ENCODE measurements around the gene ME3.
A peak's percentile ranks its signal among the peaks of the same experiment; 100 is the strongest.

ME3 gene

DNA sequence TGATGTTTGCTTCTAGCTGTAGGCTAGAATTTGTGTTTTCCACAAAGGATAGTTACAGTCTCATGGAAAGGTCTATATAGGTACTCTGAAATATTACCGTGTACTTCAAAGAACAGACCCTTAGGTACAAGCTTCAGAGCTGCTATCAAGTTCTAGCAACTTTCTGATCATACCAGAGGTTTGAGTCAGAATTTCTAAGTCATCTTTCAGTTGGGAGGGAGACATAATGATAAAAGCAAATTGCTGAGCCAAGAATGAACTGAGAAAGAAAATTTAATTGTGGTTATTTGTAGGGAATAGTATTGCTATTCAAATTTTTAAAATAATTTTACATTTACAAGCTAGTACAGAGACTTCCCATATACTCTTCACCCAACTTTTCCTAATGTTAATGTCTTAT is 19.9 kb upstream of the ME3 start:
- peak; percentile 74 for DNase-seq

- peak; percentile 78 for DNase-seq
These were observed 16.2 kb upstream of the ME3 start for GRCh38 chr11:86688398-86689179.

DNA sequence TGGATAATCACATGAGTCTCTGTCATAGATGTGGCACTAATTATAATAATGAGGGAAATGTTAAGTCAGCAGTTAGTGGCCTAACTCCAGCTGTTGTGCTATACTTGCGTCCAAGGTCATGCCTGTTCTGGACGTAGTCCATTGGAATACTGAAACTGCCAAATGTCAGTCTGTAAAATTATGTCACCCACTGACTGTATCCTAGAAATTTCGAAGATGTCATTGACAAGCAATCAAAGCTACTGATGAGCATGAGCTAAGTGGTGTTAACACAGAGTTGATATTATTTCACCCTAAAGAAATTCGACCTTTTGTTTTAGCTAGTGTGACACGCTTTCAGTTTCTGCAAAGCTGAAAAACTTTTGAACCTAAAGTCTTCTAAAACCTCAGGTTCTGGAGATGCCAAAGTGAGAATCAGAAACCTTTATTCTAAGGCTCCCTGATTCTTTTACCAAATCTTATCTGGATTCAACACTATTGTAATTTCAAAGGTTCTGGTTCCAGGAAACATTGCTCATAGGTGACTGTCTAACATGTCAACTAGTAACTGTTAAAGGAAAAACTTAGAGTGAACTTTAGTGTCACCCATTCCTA is 14.9 kb upstream of the ME3 start:
- no peak for DNase-seq

DNA sequence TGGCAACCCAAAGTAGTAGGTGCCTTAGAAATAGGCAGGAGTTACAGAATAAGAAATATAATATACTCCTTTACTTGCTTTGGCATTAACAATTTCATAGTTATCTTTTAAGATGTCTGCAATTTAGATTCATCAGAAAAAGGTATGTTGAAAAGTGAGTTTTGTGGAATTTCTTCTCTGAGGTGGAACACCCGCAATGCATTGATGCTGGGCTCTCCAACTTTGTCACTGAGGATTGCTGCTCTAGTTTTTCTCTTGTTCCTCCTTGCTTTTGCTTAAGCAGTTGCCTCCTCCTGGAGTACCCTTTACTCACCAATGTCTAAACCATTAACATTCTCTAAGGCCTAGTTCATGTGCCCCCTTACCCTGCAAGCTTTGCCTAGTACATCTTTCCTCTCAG is 14.1 kb upstream of the ME3 start:
- no peak for DNase-seq

DNA sequence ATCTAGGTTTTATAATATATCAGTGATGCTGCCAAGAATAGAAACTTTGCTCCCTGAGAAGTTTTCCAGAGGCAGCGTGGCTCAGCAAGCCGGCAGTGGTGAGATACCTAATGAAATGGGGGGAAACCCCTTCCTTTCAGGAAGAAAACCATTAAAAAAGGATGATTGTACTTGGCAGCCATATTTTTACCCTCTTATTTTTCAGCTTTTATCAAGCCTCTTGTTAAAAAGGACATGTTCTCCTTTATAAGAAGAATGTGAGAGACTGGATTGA is 9.0 kb upstream of the ME3 start:
- no peak for DNase-seq

GRCh38 chr11:86680716-86681482 is 8.5 kb upstream of the ME3 start:
- no peak for DNase-seq

GRCh38 chr11:86678823-86679222 is 6.4 kb upstream of the ME3 start:
- DNase-seq = no peak

- DNase-seq = no peak
These were observed 5.9 kb upstream of the ME3 start for GRCh38 chr11:86678296-86678695.

- DNase-seq = peak; percentile 35
These were observed 4.2 kb upstream of the ME3 start for GRCh38 chr11:86676533-86677154.

GRCh38 chr11:86676010-86676409 is 3.6 kb upstream of the ME3 start:
- DNase-seq = no peak

GRCh38 chr11:86675017-86675416 is 2.6 kb upstream of the ME3 start:
- no peak for DNase-seq

- no peak for DNase-seq
These were observed 1.7 kb upstream of the ME3 start for GRCh38 chr11:86673872-86674750.

- DNase-seq = no peak
These were observed 833 bp upstream of the ME3 start for GRCh38 chr11:86673055-86673843.

DNA sequence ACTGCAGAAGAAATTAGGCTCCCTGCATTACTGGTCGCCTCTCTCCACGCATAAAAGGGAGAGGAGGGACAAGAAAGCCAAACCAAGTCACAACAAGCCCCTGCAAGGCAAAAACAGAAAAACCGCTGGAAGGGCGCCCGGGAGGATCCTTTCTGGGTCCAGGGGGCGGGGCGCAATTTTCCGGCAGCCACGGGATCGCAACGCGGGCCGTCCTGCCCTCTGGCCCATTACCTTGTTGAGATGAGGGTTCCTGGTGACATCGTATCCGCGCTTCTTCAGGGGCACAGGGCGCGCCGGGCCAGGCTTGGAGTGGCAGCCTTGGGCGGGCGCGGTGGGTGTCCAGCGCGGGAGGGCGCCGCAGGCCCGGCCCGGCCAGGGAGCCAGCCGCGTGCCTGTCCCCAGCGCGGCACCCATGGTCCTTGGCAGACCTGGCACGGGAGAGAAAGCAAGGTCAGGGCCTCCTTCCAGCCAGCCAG is 847 bp downstream of the ME3 start:
- DNase-seq = peak; percentile 53

- DNase-seq = no peak
These were observed 1.5 kb downstream of the ME3 start for GRCh38 chr11:86670911-86671310.

DNA sequence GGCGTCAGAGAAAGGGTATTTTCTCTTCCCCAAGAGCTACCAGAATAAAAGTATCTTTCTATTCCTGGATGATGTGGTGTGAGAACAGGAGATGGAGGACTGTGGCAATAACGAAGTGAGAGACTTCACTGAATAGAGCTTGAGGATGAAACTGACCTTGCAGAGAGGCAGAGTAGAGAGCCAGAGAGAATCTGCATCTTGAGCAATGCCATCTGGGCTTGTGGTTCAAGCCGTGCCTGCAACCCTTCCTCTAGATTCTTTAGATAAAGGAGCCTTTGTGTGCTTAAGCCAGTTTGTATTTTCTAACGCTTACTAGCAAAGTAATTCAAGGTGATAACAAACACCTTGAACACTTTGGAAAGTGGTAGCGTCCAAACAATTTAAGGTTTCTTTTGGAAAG is 2.2 kb downstream of the ME3 start:
- DNase-seq = no peak

DNA sequence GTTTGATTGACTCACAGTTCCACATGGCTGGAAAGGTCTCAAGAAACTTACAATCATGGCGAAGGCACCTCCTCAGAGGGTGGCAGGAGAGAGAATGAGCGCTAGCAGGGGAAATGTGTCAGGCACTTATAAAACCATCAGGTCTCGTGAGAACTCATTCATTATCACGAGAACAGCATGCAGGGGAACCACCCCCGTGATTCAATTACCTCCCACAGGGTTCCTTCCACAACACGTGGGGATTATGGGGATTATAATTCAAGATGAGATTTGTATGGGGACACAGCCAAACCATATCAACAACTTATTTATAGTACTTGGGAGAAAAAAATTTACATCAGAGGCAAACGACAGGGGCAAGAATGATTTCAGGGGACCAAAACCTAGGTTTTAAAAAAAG is 3.0 kb downstream of the ME3 start:
- DNase-seq = no peak

DNA sequence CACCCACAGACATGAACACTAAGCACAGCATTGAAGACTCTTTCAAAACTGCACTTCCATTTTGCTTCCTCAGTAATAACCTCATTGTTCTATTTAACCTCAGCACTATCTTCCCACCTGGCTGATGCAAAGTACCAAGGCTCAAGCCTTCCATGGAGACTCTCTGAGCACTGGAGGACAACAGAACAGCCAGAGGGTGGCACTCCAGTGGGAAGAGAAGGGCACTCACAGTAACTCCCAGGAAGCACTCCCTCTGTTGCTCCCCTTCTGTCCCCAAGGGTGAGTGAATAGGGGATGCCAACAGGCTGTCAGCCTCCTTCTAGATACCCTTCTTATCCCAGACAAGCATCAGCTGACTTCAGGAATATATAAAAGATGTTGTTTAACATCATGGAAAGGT is 3.5 kb downstream of the ME3 start:
- DNase-seq = no peak

- no peak for DNase-seq
These were observed 6.2 kb downstream of the ME3 start for GRCh38 chr11:86666193-86666592.

GRCh38 chr11:86664930-86665329 is 7.5 kb downstream of the ME3 start:
- no peak for DNase-seq

- DNase-seq = no peak
These were observed 8.7 kb downstream of the ME3 start for GRCh38 chr11:86663761-86664160.

DNA sequence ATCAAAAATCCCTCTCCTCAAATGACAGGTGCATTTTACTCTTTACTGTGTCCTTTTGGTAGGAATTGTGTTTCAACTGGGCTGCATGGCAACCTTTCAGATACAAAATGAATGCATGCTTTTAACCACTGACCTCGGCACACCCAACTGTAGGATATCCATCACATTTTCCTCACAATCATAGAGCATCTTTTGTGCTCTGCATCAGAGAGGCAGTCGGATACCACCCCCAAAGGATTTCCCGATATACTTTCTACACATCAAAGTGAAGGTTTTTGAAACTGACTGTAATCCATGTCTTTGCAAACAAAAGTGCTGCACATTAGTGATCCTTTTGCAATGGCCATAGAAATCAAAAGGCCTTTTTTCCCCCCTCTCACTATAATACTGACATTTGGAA is 9.1 kb downstream of the ME3 start:
- no peak for DNase-seq
